ENCODE data around the gene CHRD. TPM values are rescaled to one million over a fixed set of nuclear protein-coding genes. Genes with fewer than 3 reads are reported as not detected.

The CHRD gene
- total and polyA plus RNA-seq, 9 of the 15 experiments (the other 6 are each of a cell fraction or from before 2014, with no cell fraction given): 0.11 to 1.3 (median 0.59) TPM; not detected in 3

GRCh38 chr3:184335661-184336546 lies 44.0 kb upstream of the CHRD start (continued):
- TF ChIP-seq, protein P1, sequence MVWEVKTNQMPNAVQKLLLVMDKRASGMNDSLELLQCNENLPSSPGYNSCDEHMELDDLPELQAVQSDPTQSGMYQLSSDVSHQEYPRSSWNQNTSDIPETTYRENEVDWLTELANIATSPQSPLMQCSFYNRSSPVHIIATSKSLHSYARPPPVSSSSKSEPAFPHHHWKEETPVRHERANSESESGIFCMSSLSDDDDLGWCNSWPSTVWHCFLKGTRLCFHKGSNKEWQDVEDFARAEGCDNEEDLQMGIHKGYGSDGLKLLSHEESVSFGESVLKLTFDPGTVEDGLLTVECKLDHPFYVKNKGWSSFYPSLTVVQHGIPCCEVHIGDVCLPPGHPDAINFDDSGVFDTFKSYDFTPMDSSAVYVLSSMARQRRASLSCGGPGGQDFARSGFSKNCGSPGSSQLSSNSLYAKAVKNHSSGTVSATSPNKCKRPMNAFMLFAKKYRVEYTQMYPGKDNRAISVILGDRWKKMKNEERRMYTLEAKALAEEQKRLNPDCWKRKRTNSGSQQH (CRISPR knock-in tag; IDR thresholded peaks at IDR 0.05): 0 out of 2 replicates have a peak, but pooled peaks have one; percentile 84
- TF ChIP-seq NR2C1 (IDR thresholded peaks at IDR 0.05): no peak
- no peak for TF ChIP-seq NR2C1 (tag; IDR thresholded peaks at IDR 0.05)
- TF ChIP-seq RAD21 (CRISPR knock-in tag; conservative IDR thresholded peaks at IDR 0.05 in 1 of 2, IDR thresholded peaks at IDR 0.05 in 1 of 2): 0 out of 4 replicates have a peak, but pooled peaks of 1 of the 2 experiments have one; percentile 7
- TF ChIP-seq SUPT5H (IDR thresholded peaks at IDR 0.05): peak; percentile 89
- TF ChIP-seq CTBP1 (IDR thresholded peaks at IDR 0.05; ENCODE audit: borderline replicate concordance): peak; percentile 40; the same call in 1 of the 2 replicates
- no peak for TF ChIP-seq MAFK (IDR thresholded peaks at IDR 0.05; ENCODE audit: low read length)
- no peak; the same call in 1 of the 2 replicates for TF ChIP-seq GABPB1 (CRISPR knock-in tag; IDR thresholded peaks at IDR 0.05)
- TF ChIP-seq RBM34 (IDR thresholded peaks at IDR 0.05; ENCODE audit: borderline replicate concordance, insufficient read depth, low read length): no peak
- TF ChIP-seq NR0B1 (IDR thresholded peaks at IDR 0.05; ENCODE audit: partially characterized antibody): no peak
- no peak for TF ChIP-seq ADNP (tag; IDR thresholded peaks at IDR 0.05)
- no peak for TF ChIP-seq HIVEP1 (CRISPR knock-in tag; IDR thresholded peaks at IDR 0.05)
- no peak for TF ChIP-seq FOXP4 (CRISPR knock-in tag; IDR thresholded peaks at IDR 0.05; ENCODE audit: borderline replicate concordance)
- no peak for TF ChIP-seq MEIS2 (IDR thresholded peaks at IDR 0.05; ENCODE audit: partially characterized antibody)
- no peak for TF ChIP-seq BACH1 (tag; IDR thresholded peaks at IDR 0.05)
- TF ChIP-seq TOE1 (IDR thresholded peaks at IDR 0.05; ENCODE audit: borderline replicate concordance): no peak
- TF ChIP-seq TOE1 (CRISPR knock-in tag; IDR thresholded peaks at IDR 0.05; ENCODE audit: borderline replicate concordance, low read depth): no peak
- TF ChIP-seq POLR2AphosphoS5 (IDR thresholded peaks at IDR 0.05; ENCODE audit: control insufficient read depth, insufficient read depth, low read depth, low read length): peak; percentile 63; the same call in 1 of the 2 replicates
- no peak for TF ChIP-seq FOXM1 (IDR thresholded peaks at IDR 0.05; ENCODE audit: low read depth)
- TF ChIP-seq FOXM1 (CRISPR knock-in tag; IDR thresholded peaks at IDR 0.05; ENCODE audit: low read depth): no peak
- no peak for TF ChIP-seq ZSCAN32 (CRISPR knock-in tag; IDR thresholded peaks at IDR 0.05)
- TF ChIP-seq MIER1 (IDR thresholded peaks at IDR 0.05; ENCODE audit: low read depth): no peak
- TF ChIP-seq ZFX (CRISPR knock-in tag; IDR thresholded peaks at IDR 0.05): peak; percentile 92
- TF ChIP-seq GATAD2B (IDR thresholded peaks at IDR 0.05; ENCODE audit: borderline replicate concordance): no peak

Measured in K562 (cell line).